GM19240 (cell line): ENCODE measurements around the gene ARHGAP1.

ENCODE experiments used
- DNase-seq: peaks from one replicate; pipeline ENCODE4 v3.0.0; 2011; ENCODE audit warnings: low spot score; ENCODE audit not compliant: insufficient read length

ARHGAP1 gene

DNA sequence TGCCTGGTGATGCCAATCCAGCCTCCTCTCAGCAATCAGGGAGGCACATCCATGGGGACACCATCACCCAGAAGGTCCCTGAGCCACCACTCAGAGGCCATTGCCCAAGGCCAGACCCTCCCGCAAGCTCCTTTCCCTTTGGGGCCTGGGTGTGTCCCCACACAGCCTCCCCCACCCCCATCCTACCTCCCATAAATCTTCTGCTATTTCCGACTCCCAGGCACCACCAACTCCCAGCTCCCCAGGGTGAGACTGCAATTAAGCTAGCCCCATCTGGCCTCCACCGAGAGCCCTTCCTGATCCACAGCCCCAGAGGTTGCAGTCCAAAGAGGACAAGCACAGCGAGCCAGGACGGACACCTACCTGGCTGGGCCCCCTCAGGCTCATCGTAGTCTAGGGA, 6.3 kb downstream of the ARHGAP1 start:
- no peak for DNase-seq

DNA sequence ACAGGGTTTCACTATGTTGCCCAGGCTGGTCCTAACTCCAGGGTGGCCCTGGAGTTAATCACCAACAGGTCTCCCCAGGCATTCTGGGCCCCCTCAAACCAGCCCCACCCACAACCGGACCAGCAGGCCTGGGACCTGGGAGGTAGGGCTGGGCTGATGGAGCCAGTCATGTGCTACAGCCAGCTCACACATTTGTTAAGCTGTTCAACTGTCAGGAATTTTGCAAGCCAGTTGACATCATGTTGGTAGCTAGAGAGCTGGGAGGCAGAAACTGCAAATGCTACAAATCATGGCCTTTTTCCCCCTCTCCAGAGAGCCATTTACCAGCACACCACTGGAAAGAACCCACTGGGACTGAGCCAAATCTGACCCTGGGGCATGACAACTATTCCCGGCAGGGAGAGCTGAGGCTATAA, 6.8 kb downstream of the ARHGAP1 start:
- no peak for DNase-seq

DNA sequence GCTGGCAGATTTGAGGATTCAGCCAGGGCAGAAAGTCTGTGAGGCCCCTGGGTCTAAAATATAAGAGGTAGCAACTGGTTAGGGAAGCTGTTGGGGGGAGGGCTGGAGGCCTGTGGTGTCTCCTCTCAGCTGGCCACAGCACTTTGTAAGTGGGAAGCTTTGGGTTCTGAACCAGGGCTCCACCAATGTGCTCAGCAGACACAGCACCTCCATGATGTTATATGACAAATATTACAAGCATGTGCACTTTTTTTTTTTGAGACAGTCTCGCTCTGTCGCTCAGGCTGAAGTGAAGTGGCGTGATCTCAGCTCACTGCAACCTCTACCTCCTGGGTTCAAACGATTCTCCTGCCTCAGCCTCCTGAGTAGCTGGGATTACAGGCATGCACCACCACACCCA, 8.0 kb downstream of the ARHGAP1 start:
- DNase-seq: no peak

DNA sequence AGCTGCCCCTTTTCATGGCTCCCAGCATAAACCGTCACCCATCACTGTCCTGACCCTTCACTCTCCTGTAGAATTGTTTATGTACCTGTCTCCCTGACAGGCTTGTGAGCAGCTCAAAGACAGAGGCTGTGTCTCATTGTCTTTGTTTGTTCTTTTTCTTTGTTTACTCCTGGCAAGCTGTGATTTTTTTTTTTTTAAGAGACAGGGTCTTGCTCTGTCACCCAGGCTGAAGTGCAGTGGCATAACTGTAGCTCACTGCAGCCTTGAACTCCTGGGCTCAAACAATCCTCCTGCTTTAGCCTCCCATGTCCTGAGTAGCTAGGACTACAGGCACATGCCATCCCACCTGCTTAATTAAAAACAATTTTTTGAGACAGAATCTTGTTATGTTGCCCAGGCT, 9.7 kb downstream of the ARHGAP1 start:
- DNase-seq: no peak

DNA sequence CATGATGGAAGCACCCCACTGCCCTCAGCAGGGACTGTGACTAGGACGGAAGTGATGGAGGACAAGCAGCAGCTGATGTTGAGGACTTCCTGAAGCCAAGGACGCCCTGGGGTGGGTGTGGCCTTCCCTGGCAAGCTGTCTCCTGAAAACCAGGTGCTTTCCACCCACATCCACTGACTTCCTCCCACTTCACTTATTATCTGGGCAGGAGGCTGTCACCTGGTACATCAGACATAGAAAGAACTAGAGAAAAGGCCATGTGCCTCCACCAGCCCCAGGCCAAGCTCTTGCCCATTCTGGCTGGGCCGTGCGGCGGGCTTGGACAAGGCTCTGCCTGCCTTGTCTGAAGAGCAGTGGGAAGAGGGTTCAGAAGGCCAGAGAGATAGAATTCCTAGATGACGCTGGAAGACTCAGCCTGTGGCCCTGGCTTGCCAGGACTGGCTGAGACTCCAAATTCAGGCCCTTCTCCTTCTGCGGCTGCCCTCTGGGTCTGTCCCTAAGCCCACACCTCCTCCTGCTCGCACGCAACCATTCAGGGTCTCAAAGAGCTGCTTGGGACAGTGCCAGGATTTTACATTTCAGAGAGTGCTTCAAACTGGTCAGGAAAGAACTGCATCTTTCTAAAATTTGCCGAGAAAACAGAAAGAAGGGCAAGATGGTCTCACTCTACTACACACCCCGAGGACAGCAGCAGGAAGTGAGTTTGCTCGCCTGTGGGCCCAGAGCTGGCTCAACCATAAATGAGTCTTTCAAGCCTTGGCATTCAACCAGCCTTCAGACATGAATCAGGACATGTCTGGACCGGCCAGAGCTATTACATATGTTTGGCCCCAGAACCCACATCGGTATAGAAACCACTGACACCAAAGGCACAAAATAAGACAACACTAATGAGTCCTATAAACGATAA, 13.3 kb downstream of the ARHGAP1 start:
- no peak for DNase-seq

DNA sequence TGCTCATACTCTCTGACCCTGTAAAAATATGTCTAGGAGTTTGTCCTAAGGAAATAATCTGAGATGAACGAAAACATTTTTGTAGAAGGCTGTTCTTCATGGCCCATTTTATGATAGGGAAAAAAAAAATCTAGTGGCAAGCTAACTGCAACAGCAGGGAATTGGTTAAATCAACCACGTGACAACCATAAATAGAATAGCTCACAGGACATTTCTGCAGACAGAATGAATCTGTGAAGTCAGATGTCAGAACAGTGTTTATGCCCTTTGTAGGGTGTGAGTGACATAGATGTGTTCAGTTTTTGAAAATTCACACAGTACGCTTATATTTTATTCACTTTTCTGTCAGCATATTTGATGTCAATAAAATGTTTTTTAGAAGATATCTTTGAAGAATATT, 16.1 kb downstream of the ARHGAP1 start:
- no peak for DNase-seq

DNA sequence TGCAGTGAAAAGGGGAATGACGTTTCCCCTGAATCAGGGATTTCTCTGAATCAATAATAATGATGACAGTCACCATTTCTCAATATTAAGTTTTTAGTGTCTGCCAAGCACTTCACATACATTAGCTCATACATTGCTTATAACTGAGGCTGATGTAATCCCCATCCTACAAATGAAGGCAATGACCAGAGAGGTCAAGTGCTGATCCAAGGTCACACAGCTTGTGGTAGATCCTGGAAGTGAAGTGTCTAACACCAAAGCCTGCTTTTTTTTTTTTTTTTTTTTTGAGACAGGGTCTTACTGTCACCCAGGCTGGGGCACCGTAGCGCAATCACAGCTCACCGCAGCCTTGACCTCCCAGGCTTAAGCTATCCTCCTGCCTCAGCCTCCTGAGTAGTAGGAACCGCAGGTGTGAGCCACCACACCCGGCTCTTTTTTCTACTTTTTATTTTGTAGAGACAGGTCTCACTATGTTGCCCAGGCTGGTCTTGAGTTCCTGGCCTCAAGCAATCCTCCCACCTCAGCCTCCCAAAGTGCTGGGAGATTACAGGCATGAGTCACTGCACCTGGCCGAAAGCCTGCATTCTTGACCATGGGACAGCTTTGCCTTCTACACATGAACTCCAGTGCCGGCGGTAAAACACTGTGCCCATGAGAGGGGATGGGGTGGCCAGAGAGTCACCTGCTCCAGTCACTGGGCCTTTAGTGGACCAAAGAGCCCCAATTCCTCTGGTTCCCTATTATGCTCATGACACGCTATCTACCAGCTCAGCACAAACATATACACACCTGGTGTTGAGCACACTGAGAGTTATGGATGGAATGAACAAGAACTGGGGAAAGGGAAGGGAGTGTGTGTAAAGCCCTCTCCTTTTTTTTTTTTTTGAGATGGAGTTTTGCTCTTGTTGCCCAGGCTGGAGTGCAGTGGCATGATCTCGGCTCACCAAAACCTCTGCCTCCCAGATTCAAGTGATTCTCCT, 17.4 kb downstream of the ARHGAP1 start:
- DNase-seq: no peak

DNA sequence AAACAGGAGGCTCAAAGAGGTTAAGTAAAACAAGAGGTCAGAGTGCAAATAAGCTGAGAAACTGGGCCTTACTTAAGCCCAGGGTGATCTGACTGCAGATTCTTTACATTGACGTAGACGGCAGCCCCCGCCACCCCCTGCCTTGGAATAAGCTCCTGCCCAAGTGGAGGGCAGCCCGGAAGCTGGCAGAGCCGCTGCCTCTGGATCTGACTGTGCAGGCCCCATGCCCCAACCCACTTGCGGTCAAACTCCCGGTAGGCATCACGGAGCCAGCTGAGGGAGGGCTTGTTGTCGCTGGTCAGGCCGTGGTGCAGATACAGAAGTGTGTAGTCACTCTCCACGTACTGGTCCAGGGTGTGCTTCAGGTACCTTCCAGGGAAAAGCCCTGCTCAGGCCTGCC, 18.6 kb downstream of the ARHGAP1 start:
- DNase-seq: no peak

DNA sequence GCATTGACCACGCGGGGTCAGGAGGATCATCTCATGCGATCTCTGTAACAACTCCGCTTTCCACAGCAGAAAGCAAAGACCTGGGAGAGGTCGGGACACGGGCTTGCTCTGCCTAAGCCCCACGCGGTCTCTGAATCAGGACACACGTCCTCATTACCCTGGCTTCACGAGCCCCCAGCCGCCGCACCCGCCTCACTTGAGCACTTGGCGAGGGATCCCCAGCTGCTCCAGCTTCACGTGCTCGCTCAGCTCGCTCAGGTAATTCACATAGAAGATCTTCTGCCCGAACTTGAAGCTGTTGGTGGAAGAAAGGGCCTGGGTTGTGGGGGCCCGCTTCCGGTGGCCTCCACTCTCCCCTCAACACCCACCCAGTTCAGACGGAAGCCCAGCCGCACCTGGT, 19.6 kb downstream of the ARHGAP1 start:
- no peak for DNase-seq

DNA sequence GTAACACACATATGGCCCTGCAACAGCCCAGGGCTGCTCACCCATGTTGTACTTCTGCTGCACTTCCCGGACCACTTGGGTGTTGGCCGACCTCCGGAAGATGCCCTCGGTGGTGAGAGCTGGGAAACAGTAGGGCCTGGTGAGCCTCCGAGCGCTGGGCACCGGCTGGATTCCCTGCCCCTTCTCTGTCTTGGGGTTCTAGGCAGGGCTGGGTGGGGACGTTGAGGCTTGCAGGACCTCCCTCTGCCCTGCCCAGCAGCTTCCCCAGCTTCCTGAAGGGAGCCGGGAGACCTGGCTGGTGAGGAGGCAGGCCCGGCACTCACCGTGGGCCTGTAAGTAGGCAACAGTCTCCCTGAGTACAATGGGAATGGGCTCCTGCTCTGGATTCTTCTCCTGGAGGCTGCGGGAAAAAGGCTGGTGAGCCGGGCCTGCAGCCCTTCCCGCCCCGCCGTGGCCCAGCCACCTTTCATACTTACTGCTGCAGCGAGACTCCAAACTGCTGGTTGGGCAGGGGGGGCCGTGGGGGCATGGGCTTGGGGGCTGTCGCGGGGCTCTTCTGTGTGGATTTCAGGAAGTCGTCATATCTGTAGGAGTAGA, 20.2 kb downstream of the ARHGAP1 start:
- DNase-seq: no peak

DNA sequence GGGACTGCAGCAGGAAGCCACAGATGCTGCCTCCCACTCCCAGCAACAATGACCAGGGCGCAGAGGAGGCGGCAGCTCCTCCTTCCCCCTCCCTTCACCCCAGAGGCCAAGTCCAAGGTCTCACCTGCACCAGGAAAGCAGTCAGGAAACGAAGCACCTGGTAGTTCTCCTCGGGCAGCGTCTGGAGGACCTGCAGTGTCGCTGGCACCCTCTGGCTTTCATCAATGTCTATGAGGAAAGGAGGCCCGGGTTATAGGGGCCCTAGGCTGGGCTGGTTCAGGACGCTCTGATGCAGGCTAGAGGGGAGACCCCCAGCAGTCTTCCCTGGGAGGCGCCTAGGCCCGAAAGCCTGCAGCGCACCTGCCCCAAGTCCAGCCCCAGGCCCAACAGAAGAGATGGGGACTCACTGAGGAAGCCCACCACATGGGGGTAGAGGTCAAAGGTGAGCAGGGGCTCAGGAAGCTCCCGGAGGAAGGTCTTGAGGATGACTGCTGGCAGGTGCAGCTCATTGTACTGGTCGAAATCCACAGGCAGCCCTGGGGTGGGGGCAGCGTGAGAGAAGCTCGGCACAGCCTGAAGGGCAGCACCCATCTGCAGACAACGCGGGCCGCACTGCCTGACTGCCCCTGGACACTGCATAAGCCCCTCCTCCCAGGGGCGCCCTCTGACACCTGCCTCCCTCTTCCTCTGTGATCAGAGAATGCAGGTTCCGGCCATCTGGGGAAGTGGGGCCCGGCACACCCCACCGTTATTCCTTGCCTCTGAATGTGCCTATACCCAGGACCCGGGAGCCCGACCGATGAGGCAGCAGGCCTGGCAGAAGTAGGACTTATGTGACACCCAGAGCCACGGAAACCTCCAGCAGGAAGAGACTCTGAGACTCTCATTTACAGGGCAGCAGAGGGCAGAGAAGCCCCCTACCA, 20.9 kb downstream of the ARHGAP1 start:
- no peak for DNase-seq

DNA sequence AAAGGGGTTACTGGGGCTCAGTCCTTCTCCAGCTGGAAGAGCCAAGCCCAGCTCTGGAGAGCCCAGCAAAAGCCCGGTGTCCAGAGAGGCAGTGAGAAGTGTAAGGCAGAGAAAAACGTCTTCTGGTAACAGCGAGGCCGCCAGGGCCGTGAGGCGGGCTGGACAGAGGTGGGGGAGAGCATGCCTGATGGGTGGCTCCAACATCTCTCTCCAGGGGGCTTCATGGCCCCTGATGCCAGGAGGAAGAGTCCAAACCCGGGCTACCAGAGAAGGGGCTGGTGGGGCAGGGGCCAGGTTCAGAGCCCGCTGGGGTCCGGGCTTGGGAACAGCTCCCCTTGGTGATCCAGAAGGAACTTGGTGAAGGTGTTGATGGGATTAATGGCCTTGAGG, 21.7 kb downstream of the ARHGAP1 start:
- DNase-seq: no peak

DNA sequence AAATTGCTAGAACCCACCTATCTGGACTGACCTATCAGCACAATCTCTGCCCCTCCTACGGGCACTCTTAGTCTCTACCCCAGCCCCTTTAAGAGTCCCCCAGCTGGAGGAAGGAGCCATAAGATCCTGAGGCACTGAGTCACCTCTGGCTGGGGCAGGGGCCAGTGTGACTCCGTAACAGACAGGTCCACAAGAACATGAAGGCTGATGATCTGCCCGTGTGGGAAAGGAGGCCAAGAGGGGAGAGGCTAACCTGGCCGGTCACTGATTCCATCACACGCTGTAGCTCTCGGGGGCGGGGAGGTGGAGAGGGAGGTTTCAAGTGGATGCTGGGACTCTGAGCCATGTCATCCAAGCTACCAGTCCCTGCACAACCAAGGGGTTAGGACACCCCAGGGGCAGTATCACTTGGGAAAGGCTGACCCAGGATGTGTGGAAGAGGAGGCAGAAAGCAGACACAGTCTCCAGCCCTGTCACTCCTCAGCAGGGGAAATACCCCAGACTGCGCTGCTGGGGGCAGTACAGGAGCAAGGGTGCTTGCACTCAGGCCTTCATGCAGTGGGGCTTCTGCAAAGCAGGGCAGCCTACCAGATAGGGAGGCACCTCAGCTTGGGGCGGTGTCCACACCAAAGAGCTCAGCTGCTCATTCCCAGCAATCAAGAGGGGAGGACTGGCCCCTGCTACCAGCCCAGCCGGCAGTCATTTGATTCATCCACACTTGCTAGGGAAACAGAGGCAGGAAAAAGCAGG, 22.3 kb downstream of the ARHGAP1 start:
- no peak for DNase-seq

DNA sequence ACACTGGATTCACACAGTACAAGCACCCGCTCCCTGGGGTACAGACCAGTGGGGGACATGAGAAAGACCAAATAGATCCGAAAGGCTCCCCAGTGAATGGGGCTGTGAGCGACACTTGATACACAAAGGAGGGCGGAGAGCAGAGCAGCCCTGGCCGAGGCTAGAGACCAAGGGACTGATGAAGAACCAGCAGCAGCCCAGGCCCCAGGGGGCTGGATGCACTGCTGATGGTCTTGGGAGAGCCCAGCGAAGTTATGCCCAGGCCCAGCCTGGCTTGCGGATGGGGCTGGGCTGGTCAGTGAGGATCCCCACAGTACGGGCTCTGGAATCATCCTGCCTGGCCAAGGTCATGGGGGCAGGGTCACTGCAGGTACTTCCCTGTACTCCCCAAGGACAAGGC, 23.2 kb downstream of the ARHGAP1 start:
- DNase-seq: no peak

DNA sequence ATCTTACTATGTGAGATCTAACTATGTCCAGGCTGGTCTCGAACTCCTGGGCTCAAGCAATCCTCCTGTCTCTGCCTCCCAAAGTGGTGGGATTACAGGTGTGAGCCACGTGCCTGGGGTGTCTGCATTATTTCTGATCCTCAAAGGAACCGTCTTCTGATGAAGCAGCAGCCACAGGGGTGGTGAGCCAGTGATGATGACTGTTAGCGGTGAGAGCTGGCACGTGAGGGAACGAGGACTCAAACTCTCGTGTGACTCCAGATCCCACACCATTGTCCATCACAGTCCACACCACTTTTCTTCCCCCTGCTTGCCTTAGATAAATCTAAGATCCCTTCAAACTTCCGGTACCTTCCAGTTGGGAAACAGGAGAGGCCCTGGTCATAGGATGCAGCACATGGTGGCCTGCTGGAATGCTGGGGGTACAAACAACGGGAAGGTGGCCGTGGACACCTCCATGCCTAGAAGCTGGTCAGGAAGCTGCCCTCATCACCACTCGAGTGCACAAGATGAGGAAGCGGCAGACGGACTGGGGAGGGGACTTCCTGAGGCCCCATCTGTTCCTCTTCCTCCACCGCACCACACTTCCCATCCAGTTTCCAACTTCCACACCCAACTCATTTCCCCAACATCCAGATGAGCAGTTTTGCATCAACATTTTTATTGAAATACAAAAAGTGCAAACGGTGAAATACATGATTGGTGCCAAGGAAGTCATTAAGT, 23.8 kb downstream of the ARHGAP1 start:
- DNase-seq: no peak

DNA sequence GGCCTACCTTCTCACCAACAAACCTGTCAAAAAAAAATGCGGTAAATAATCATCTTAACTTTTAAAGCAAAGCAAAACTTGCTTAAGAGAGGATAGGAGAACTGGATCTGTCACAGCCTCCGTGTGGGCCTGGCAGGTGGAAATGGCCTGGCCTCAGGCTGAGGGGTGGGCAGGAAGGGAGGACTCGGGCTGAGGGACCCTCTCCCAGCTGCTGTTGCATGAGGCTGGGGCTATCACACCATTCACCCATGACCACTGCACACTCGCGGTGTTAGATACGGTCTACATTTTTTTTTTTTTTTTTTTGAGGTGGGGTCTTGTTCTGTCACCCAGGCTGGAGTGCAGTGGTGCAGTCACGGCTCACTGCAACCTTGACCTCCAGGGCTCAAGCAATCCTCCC, 24.5 kb downstream of the ARHGAP1 start:
- no peak for DNase-seq

DNA sequence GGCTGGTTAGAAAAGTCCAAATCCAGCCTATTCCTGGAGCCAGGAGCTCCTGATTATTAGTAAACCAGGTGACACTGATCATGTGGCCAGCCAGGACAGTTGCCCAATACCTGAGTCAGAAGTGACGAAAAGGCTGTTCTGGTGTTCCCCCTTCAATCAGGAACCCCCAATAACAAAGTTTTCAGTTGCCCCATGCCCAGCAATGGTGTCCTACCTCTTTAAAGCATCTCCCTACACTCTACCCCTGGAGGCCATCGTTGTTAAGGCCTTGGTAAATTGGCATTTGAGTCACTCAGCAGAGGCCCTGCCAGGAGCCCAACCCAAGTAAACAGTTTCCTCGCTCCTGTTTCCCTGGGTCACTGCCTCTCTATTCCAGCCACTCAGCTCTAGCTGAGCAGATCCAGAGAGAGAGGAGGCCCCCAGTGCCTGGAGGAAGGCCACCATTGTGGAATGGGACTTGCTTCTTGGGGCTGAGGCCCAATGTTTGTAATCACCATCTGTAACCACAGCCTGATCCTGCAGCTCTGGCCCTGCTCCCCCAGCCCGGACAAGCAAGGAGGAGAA, 25.0 kb downstream of the ARHGAP1 start:
- DNase-seq: no peak

DNA sequence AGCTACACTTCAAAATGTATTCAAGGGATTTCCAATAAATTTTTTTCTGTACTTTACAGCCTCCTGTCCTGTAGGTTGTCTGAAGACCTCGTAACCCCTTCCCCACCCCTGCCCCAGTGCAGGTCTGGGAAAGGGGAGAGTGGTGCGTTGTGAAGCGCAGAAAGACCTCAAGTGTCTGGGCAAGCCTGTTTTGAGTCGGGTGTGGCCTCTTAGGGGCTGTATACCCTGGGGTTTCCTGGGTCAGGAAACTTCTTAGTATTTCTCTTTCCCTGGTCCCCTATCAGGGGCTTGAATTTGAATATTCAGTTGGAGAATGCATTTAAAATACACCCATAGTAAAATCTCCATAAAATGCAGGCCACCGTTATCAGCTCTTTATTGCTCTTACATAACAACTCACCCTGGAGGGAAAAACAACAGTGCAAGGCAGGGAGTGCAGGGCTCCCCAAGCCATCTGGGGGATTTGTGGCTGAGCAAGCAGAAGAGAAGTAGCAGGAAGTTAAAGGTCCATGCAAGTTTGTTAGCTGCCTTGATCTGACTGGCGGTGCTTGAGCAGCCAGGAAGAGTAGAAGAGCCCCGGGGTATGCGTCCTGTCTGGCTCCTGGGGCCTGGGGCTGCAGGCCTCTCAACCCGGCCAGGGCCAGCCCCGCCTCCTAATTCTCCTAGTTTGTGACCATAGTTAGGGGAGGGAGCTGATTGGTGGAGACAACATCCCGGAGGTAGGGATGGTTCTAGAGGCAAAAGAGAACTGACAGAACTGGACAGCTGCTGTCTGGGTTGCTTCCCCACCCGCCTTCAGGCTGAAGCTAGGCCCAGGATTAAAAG, 25.7 kb downstream of the ARHGAP1 start:
- no peak for DNase-seq
